Panc1 (cell line): ENCODE data around the gene ELOA.

Experiments
- POLR2AphosphoS5 ChIP-seq: IDR thresholded peaks from 2 replicates; pipeline ENCODE4 v1.6.1; 2012; ENCODE audit warnings: mild to moderate bottlenecking, low read depth, low read length, moderate library complexity
- REST ChIP-seq, 2 experiments: IDR thresholded peaks; 2 replicates each; pipeline ENCODE4 v1.6.1; 2011 to 2012; ENCODE audit warnings: low read depth in 2 of 2, control low read depth in 1 of 2, low read length in 1 of 2, mild to moderate bottlenecking in 1 of 2, moderate library complexity in 1 of 2; ENCODE audit not compliant: insufficient read depth in 1 of 2
- SIN3A ChIP-seq: IDR thresholded peaks from 2 replicates; pipeline ENCODE4 v1.6.1; 2012; ENCODE audit warnings: low read depth, mild to moderate bottlenecking, low read length, moderate library complexity, borderline replicate concordance; ENCODE audit not compliant: insufficient read depth
- TCF7L2 ChIP-seq: IDR thresholded peaks from 2 replicates; pipeline ENCODE4 v1.6.1; 2011; ENCODE audit warnings: mild to moderate bottlenecking, low read depth, low read length, inconsistent platforms
- TF ChIP-seq, protein P1 (sequence below): fragments of 450-650 bp; IDR thresholded peaks from 2 replicates; pipeline ENCODE4 v1.5.1; 2017; ENCODE audit warnings: mild to moderate bottlenecking

- TF ChIP-seq TCF7L2 (peak; percentile 51; the same call in 1 of the 2 replicates), POLR2AphosphoS5 (peak; percentile 87; the same call in 1 of the 2 replicates), SIN3A (peak; percentile 97; the same call in 1 of the 2 replicates), REST (IDR thresholded peaks at IDR 0.05; ENCODE audit: insufficient read depth in 1 of 2, low read depth in 2 of 2, low read length in 1 of 2) (no peak)
- TF ChIP-seq, protein P1, sequence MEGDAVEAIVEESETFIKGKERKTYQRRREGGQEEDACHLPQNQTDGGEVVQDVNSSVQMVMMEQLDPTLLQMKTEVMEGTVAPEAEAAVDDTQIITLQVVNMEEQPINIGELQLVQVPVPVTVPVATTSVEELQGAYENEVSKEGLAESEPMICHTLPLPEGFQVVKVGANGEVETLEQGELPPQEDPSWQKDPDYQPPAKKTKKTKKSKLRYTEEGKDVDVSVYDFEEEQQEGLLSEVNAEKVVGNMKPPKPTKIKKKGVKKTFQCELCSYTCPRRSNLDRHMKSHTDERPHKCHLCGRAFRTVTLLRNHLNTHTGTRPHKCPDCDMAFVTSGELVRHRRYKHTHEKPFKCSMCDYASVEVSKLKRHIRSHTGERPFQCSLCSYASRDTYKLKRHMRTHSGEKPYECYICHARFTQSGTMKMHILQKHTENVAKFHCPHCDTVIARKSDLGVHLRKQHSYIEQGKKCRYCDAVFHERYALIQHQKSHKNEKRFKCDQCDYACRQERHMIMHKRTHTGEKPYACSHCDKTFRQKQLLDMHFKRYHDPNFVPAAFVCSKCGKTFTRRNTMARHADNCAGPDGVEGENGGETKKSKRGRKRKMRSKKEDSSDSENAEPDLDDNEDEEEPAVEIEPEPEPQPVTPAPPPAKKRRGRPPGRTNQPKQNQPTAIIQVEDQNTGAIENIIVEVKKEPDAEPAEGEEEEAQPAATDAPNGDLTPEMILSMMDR = no peak
Observed at GRCh38 chr1:23800400-23801337, 57.4 kb downstream of the ELOA start, which contains the start of gene GALE.
